Hepatocyte (in vitro differentiated cells): ENCODE data around the gene IL15RA. TPM values are rescaled to one million over a fixed set of nuclear protein-coding genes. Genes with fewer than 3 reads are reported as not detected.

Experiments
- DNase-seq: peaks from one replicate; pipeline ENCODE4 v3.0.0-alpha.2; 2016; ENCODE audit warnings: low spot score
- H2AFZ ChIP-seq: fragments of 200-600 bp; sonication (generic); 2 replicates; pipeline ENCODE4 v1.6.0; 2016; ENCODE audit warnings: antibody characterized with exemption, mild to moderate bottlenecking
- H3K27ac ChIP-seq: fragments of 200-600 bp; sonication (generic); 2 replicates; pipeline ENCODE4 v1.5.1; 2016; ENCODE audit warnings: mild to moderate bottlenecking
- H3K27me3 ChIP-seq: fragments of 200-600 bp; sonication (generic); 2 replicates; pipeline ENCODE4 v1.6.1; 2016
- H3K36me3 ChIP-seq: fragments of 200-600 bp; sonication (generic); replicated peaks from 2 replicates; pipeline ENCODE4 v1.5.1; 2016; ENCODE audit warnings: low read depth; ENCODE audit not compliant: insufficient read depth
- H3K4me1 ChIP-seq: fragments of 200-600 bp; sonication (generic); 2 replicates; pipeline ENCODE4 v1.5.1; 2016; ENCODE audit warnings: mild to moderate bottlenecking, moderate library complexity; ENCODE audit not compliant: insufficient read depth
- H3K4me2 ChIP-seq: fragments of 200-600 bp; sonication (generic); 2 replicates; pipeline ENCODE4 v1.6.0; 2016
- H3K4me3 ChIP-seq: fragments of 200-600 bp; sonication (generic); 2 replicates; pipeline ENCODE4 v1.5.1; 2016; ENCODE audit warnings: mild to moderate bottlenecking
- H3K79me2 ChIP-seq: fragments of 200-600 bp; sonication (generic); 2 replicates; pipeline ENCODE4 v1.6.0; 2017; ENCODE audit warnings: mild to moderate bottlenecking
- H3K9me2 ChIP-seq: fragments of 200-600 bp; sonication (generic); replicated peaks from 2 replicates; pipeline ENCODE4 v1.6.0; 2017; ENCODE audit warnings: mild to moderate bottlenecking; ENCODE audit not compliant: insufficient read depth
- H3K9me3 ChIP-seq: fragments of 200-600 bp; sonication (generic); 2 replicates; pipeline ENCODE4 v1.5.1; 2016; ENCODE audit warnings: low read depth, mild to moderate bottlenecking
- H4K20me1 ChIP-seq: fragments of 200-600 bp; sonication (generic); 2 replicates; pipeline ENCODE4 v1.6.0; 2016; ENCODE audit warnings: mild to moderate bottlenecking; ENCODE audit not compliant: insufficient read depth, poor library complexity, severe bottlenecking
- EZH2 ChIP-seq: fragments of 200-600 bp; sonication (generic); IDR thresholded peaks from 2 replicates; pipeline ENCODE4 v1.6.1; 2016; ENCODE audit warnings: antibody characterized with exemption, mild to moderate bottlenecking, borderline replicate concordance
- EZH2phosphoT487 ChIP-seq: fragments of 200-600 bp; sonication (generic); IDR thresholded peaks from one replicate; pipeline ENCODE4 v1.6.1; 2018; ENCODE audit warnings: antibody characterized with exemption, mild to moderate bottlenecking, low read depth, moderate library complexity; ENCODE audit not compliant: unreplicated experiment, severe bottlenecking
- WGBS: methylation state at CpG from one replicate; pipeline ENCODE4 v1.1.6; 2016; ENCODE audit warnings: low lambda C conversion rate; ENCODE audit errors: missing lambda C conversion rate; 5-methylcytosine and 5-hydroxymethylcytosine counted together
- polyA plus RNA-seq: library from polyadenylated mRNA; unstranded; fragments of >200 nt; fragmentation: Nextera tagmentation; extraction: Ambion mirVana; gene quantifications from 2 replicates; pipeline ENCODE4 v1.2.1, GENCODE V29; 2016
- small RNA-seq: library from RNA; depleted of rRNA; stranded (forward); fragments of <200 nt; gene quantifications from one replicate; pipeline ENCODE3, GENCODE V24; 2014
- total RNA-seq: library from RNA; depleted of rRNA; stranded (reverse); fragments of >200 nt; gene quantifications from 2 replicates; pipeline ENCODE4 v1.2.3, GENCODE V29; 2014
- TF ChIP-seq, protein P1 (sequence below): fragments of 200-600 bp; sonication (generic); IDR thresholded peaks from 2 replicates; pipeline ENCODE4 v1.5.1; 2016; ENCODE audit warnings: antibody characterized with exemption, mild to moderate bottlenecking; ENCODE audit not compliant: poor library complexity

The IL15RA gene
- total and polyA plus RNA-seq, 2 experiments from 2014 or later = 2.4 to 3.8 TPM

DNA sequence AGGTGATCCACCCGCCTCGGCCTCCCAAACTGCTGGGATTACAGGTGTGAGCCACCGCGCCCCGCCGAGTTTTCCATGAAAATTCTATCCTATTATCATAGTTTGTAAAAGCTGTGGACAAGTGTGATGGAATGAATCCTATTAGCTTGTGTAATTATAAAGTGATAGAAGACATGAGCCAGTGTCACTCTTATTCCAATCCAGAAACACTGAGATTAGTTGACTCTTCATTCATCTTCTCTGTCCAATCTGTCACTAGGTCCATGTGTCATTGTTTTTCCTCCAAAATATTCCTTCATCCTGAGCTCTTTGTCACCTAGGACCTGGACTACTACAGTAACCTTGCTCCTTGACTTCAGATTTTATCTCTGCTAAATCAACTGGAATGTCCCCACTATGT lies 73.8 kb downstream of the IL15RA start:
- Histone ChIP-seq H3K36me3 (no peaks in the 10 kb centered on the region), H3K4me3 (no peak overlapping the region), H3K9me3 (no peaks in the 10 kb centered on the region), H3K4me1 (no peaks in the 10 kb centered on the region), H4K20me1 (no peaks in the 10 kb centered on the region), H3K27me3 (no peaks in the 10 kb centered on the region), H2AFZ (no peak overlapping the region), H3K27ac (no peak overlapping the region), H3K79me2 (peaks cover 59% of the 10 kb centered on the region), H3K9me2 (no peaks in the 10 kb centered on the region), H3K4me2 (no peak overlapping the region)
- TF ChIP-seq EZH2phosphoT487 = no peak
- TF ChIP-seq, protein P1, sequence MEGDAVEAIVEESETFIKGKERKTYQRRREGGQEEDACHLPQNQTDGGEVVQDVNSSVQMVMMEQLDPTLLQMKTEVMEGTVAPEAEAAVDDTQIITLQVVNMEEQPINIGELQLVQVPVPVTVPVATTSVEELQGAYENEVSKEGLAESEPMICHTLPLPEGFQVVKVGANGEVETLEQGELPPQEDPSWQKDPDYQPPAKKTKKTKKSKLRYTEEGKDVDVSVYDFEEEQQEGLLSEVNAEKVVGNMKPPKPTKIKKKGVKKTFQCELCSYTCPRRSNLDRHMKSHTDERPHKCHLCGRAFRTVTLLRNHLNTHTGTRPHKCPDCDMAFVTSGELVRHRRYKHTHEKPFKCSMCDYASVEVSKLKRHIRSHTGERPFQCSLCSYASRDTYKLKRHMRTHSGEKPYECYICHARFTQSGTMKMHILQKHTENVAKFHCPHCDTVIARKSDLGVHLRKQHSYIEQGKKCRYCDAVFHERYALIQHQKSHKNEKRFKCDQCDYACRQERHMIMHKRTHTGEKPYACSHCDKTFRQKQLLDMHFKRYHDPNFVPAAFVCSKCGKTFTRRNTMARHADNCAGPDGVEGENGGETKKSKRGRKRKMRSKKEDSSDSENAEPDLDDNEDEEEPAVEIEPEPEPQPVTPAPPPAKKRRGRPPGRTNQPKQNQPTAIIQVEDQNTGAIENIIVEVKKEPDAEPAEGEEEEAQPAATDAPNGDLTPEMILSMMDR = no peak
- no peak for TF ChIP-seq EZH2
- 96% methylated on average over 6 of the region's 6 CpGs for WGBS
- DNase-seq = no peak

DNA sequence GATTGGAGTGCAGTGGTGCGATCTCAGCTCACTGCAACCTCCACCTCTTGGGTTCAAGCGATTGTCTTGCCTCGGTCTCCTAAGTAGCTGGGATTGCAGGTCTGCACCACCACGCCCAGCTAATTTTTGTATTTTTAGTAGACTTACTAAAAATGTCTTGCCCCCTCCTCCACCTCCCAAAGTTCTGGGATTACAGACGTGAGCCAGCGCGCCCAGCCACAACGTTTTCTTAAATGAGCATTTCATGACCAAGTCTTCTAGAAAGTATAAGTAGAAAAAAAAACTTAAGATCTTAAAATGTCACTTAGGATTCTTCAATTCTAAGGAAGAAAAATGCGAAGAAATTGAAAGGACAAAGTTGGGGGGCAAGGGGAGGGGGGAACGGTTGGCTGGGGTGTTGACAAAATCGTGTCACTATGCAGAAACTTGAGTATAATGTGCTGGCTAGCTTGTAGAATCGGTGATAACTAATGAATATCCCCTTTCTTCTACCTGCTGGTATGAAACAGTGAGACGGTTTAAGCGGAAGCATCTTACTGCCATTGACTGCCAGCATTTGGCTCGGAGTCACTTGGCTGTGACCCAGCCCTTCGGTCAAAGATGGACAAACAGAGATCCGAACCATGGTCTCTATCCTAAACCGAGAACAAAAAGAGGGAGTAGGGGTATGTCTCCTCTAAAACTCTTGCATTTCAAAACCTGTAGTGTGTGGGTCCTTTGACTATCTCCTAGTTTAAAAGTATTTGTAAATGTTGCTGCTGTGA lies 74.7 kb downstream of the IL15RA start:
- H3K9me2 ChIP-seq = no peaks in the 10 kb centered on the region
- no peaks in the 10 kb centered on the region for H3K27me3 ChIP-seq
- no peak overlapping the region for H3K4me3 ChIP-seq
- no peak overlapping the region for H3K27ac ChIP-seq
- H3K4me1 ChIP-seq = no peaks in the 10 kb centered on the region
- H4K20me1 ChIP-seq = no peaks in the 10 kb centered on the region
- no peak for TF ChIP-seq EZH2phosphoT487
- TF ChIP-seq, protein P1 = no peak
- TF ChIP-seq EZH2 = no peak
- no peaks in the 10 kb centered on the region for H3K36me3 ChIP-seq
- no peaks in the 10 kb centered on the region for H3K9me3 ChIP-seq
- no peak for DNase-seq
- H3K79me2 ChIP-seq = peaks cover 63% of the 10 kb centered on the region
- no peak overlapping the region for H3K4me2 ChIP-seq
- H2AFZ ChIP-seq = no peak overlapping the region
- WGBS = 98% methylated on average over 18 of the region's 18 CpGs

Small RNA genes within 50 kb of the gene (small RNA-seq; reads per million reads assigned to genes)
- gene RF00397 = not detected

Other genes starting within 250 kb of the IL15RA start
- gene GDI2, start 164.1 kb downstream of the IL15RA start, total RNA-seq = 361 and 362 TPM in 2 replicates
- 132 and 149 TPM in 2 replicates for gene GDI2, start 164.1 kb downstream of the IL15RA start, polyA plus RNA-seq
- 4.6 and 6.8 TPM in 2 replicates for gene ANKRD16, start 87.7 kb downstream of the IL15RA start, total RNA-seq
- 11.5 and 15.7 TPM in 2 replicates for gene ANKRD16, start 87.7 kb downstream of the IL15RA start, polyA plus RNA-seq
- 66.1 and 66.4 TPM in 2 replicates for gene FBH1, start 87.3 kb downstream of the IL15RA start, total RNA-seq
- 72.9 and 80.3 TPM in 2 replicates for gene FBH1, start 87.3 kb downstream of the IL15RA start, polyA plus RNA-seq
- gene IL2RA, start 84.8 kb upstream of the IL15RA start, total RNA-seq = not detected in 2 replicates
- gene IL2RA, start 84.8 kb upstream of the IL15RA start, polyA plus RNA-seq = not detected in 2 replicates
- gene RBM17, start 111.5 kb upstream of the IL15RA start, total RNA-seq = 35.6 and 46.7 TPM in 2 replicates
- 112 and 126 TPM in 2 replicates for gene RBM17, start 111.5 kb upstream of the IL15RA start, polyA plus RNA-seq
- 15.4 and 21.6 TPM in 2 replicates for gene PFKFB3, start 225.4 kb upstream of the IL15RA start, total RNA-seq
- gene PFKFB3, start 225.4 kb upstream of the IL15RA start, polyA plus RNA-seq = 26.2 and 35.2 TPM in 2 replicates